Measurements from ENCODE around the gene TRIM26. TPM values are rescaled to one million over a fixed set of nuclear protein-coding genes. Genes with fewer than 3 reads are reported as not detected.
A peak's percentile ranks its signal among the peaks of the same experiment; 100 is the strongest.

Gene TRIM26
- total RNA-seq, 4 donors from 2014 or later: 33.6 to 58.8 (median 46.3) TPM

DNA sequence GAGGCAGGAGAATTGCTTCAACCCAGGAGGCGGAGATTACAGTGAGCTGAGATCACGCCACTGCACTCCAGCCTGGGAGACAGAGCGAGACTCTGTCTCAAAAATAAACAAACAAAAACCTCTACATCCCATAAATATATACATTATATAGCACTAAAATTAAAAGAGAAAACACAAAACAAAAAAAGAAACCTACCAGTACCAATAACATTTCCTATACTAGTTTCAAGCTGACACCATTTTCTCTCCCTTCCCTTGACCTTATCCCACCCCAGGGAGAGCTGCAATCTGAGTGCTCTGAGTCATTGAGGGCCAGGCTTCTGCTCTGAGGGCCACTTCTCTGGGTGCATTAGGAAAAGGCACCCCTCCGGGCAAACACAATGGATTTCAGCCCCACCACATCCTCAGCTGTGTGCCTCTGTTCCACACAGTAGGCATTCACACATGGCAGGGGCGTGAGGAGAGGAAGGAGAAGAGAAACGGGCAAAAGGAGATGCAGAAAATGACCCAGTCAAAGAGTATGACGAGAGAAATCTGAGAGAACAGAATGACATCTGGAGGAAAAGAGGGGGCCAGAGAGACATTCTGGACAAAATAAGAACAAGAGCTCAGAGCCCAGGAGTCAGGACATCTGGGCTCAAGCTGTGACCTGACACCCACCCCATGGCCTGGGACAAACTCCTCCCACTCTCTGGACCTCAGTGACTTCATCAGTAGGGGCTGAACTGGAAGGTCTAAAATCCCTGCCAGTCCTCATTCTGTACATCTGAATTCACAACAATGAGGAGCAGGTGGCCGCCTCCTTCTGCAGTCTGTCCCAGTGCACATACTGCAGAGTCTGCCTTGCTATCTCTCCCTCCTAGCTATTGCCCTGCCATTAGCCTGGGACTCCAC lies 18.2 kb downstream of the TRIM26 start:
- Histone ChIP-seq H3K9me3 (no peaks in the 10 kb centered on the region), H3K4me3 (no peak overlapping the region), H3K27me3 (no peaks in the 10 kb centered on the region), H3K36me3 (peaks cover 40 to 95% (median 90%) of the 10 kb centered on the region in 4 donors), H3K4me1 (no peaks in the 10 kb centered on the region), H3K27ac (replicated peaks in 1 of 4) (no peak overlapping the region)
- intact Hi-C loops (cut with DNase I): no loop called here
- peak; percentile 64 for DNase-seq (ENCODE audit: extremely low spot score)
- 85% methylated on average over 8 of the region's 8 CpGs for WGBS
- TF ChIP-seq POLR2A (IDR thresholded peaks at IDR 0.05; ENCODE audit: low read depth) (no peak), EP300 (IDR thresholded peaks at IDR 0.05) (no peak), POLR2AphosphoS5 (IDR thresholded peaks at IDR 0.05) (no peak)
- TF ChIP-seq, protein P1, sequence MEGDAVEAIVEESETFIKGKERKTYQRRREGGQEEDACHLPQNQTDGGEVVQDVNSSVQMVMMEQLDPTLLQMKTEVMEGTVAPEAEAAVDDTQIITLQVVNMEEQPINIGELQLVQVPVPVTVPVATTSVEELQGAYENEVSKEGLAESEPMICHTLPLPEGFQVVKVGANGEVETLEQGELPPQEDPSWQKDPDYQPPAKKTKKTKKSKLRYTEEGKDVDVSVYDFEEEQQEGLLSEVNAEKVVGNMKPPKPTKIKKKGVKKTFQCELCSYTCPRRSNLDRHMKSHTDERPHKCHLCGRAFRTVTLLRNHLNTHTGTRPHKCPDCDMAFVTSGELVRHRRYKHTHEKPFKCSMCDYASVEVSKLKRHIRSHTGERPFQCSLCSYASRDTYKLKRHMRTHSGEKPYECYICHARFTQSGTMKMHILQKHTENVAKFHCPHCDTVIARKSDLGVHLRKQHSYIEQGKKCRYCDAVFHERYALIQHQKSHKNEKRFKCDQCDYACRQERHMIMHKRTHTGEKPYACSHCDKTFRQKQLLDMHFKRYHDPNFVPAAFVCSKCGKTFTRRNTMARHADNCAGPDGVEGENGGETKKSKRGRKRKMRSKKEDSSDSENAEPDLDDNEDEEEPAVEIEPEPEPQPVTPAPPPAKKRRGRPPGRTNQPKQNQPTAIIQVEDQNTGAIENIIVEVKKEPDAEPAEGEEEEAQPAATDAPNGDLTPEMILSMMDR (IDR thresholded peaks at IDR 0.05): no peak

DNA sequence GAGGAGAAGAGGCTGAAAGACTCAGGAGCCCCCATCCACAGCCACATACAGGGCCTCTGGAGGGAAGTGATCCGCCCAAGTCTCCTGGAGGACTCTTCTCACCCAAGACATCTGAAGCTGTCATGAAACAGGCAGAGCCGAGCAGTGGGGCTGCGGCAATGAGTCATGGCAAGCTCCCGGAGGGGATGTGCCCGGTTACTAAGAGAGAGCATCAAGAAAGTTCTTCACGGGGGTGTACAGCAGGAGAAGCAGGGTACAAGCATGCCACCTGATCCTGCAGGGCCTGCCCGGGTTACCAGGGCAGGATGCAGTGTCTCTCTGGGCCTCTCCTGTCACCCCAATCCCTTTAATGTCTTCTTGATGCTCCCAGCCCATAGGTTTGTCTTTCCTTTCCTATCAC lies 21.1 kb downstream of the TRIM26 start:
- Histone ChIP-seq H3K27ac (replicated peaks in 1 of 4) (no peak overlapping the region), H3K4me3 (no peak overlapping the region), H3K36me3 (peaks cover 43 to 93% (median 88%) of the 10 kb centered on the region in 4 donors), H3K4me1 (no peaks in the 10 kb centered on the region), H3K9me3 (no peaks in the 10 kb centered on the region), H3K27me3 (no peaks in the 10 kb centered on the region)
- peak; percentile 70 for DNase-seq (ENCODE audit: extremely low spot score)
- whole genome bisulfite sequencing: 89% methylated on average over 7 of the region's 7 CpGs
- intact Hi-C loops (cut with DNase I): no loop called here
- TF ChIP-seq POLR2A (IDR thresholded peaks at IDR 0.05; ENCODE audit: low read depth) (no peak), POLR2AphosphoS5 (IDR thresholded peaks at IDR 0.05) (no peak), EP300 (IDR thresholded peaks at IDR 0.05) (no peak)
- TF ChIP-seq, protein P1 (IDR thresholded peaks at IDR 0.05): no peak

DNA sequence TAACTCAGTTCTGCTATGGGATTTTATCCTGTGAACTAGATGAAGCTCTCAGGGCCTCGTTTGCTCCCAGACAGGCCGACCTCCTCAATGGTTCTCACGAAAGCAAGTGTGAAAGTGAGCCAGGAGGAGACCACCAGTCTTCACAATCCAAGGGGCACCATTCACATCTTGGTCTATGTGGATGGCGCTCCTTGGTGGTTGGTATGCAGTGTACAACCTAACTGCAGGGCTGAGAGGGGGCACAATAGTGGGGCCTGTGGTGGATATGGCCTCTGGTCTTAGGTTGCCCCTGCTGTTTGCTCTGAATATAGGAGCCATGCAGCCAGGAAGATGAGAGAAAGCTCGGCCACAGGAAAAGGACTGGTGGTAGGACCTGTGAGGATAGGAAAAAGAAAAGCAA lies 24.7 kb downstream of the TRIM26 start:
- intact Hi-C loops (cut with DNase I): no loop called here
- WGBS: 94% methylated on average over 5 of the region's 5 CpGs

DNA sequence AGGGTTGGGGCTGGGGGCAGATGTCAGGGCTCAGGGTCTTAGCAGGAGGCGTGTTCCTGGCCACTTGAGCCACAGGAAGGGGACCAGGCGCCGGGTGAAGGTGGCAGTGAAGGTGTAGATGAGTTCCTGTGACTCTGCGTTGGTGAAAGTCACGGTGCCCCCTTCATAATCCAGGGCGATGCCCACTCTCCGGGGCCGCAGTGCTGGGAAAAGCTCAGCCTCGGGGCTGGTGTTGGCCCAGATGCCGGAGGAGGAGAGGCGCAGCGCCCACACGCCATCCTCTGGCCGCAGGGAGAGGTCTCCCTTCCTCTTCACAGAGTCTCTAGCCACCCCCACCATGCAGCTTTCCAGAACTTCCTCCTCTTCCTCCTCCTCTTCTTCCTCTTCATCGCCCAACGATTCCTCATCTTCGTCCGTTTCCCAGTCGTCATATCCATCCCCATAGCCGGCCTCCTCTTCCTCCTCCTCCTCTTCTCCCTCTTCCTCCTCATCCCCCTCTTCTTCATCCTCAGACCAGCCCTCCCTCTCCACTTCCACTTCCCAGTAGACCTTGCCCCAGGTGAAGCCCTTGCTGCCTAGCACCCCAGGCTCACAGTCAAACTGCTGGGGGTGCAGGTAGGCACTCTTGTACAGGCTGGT lies 27.2 kb downstream of the TRIM26 start:
- 93% methylated on average over 20 of the region's 20 CpGs for WGBS
- Histone ChIP-seq H3K36me3 (peaks cover 37 to 64% (median 56%) of the 10 kb centered on the region in 4 donors), H3K4me3 (no peak overlapping the region), H3K27me3 (no peaks in the 10 kb centered on the region), H3K9me3 (no peaks in the 10 kb centered on the region), H3K27ac (replicated peaks in 1 of 4) (no peak overlapping the region), H3K4me1 (no peaks in the 10 kb centered on the region)
- TF ChIP-seq POLR2A (IDR thresholded peaks at IDR 0.05; ENCODE audit: low read depth) (no peak), POLR2AphosphoS5 (IDR thresholded peaks at IDR 0.05) (no peak), EP300 (IDR thresholded peaks at IDR 0.05) (no peak)
- TF ChIP-seq, protein P1 (IDR thresholded peaks at IDR 0.05): no peak
- peak; percentile 80 for DNase-seq (ENCODE audit: extremely low spot score)
- intact Hi-C loops (cut with DNase I): no loop called here

More for the DNA sequence above, 24.7 kb downstream of the TRIM26 start:
- H3K27ac ChIP-seq (replicated peaks in 1 of 4): no peak overlapping the region
- DNase-seq (ENCODE audit: extremely low spot score): peak; percentile 75
- no peaks in the 10 kb centered on the region for H3K9me3 ChIP-seq
- TF ChIP-seq POLR2AphosphoS5 (IDR thresholded peaks at IDR 0.05): no peak
- no peak for TF ChIP-seq POLR2A (IDR thresholded peaks at IDR 0.05; ENCODE audit: low read depth)
- no peak for TF ChIP-seq EP300 (IDR thresholded peaks at IDR 0.05)
- TF ChIP-seq, protein P1 (IDR thresholded peaks at IDR 0.05): no peak
- peaks cover 37 to 86% (median 76%) of the 10 kb centered on the region in 4 donors for H3K36me3 ChIP-seq
- no peak overlapping the region for H3K4me3 ChIP-seq
- no peaks in the 10 kb centered on the region for H3K4me1 ChIP-seq
- H3K27me3 ChIP-seq: no peaks in the 10 kb centered on the region

All from esophagus muscularis mucosa (tissue), 4 donors.